HG02840 (cell line): ENCODE measurements around the gene RUFY4.

Experiments used
- ATAC-seq: cut with Tn5 transposase; IDR thresholded peaks from one replicate; pipeline ENCODE4 v1.9.1; 2021; ENCODE audit warnings: mild to moderate bottlenecking, moderate library complexity, moderate number of reproducible peaks; ENCODE audit not compliant: unreplicated experiment, low FRiP score

The RUFY4 gene

GRCh38 chr2:218059289-218059688 is 9.8 kb upstream of the RUFY4 start:
- no peak for ATAC-seq

GRCh38 chr2:218060118-218060517 is 8.9 kb upstream of the RUFY4 start:
- ATAC-seq: no peak

GRCh38 chr2:218060950-218061660 is 7.9 kb upstream of the RUFY4 start:
- ATAC-seq: no peak

GRCh38 chr2:218063486-218063885 is 5.6 kb upstream of the RUFY4 start:
- ATAC-seq: no peak

- ATAC-seq: no peak
Measured at GRCh38 chr2:218063896-218064295, 5.2 kb upstream of the RUFY4 start.

GRCh38 chr2:218065239-218066006 is 3.6 kb upstream of the RUFY4 start:
- ATAC-seq: no peak

- ATAC-seq: no peak
Measured at GRCh38 chr2:218066926-218067515, 2.0 kb upstream of the RUFY4 start.

GRCh38 chr2:218067523-218067922 is 1.5 kb upstream of the RUFY4 start:
- no peak for ATAC-seq

GRCh38 chr2:218069606-218070300 is 700 bp downstream of the RUFY4 start:
- ATAC-seq: no peak

GRCh38 chr2:218070587-218070986 is 1.5 kb downstream of the RUFY4 start:
- ATAC-seq: no peak

- no peak for ATAC-seq
Measured at GRCh38 chr2:218071218-218071937, 2.3 kb downstream of the RUFY4 start.

GRCh38 chr2:218072002-218072401 is 2.9 kb downstream of the RUFY4 start:
- ATAC-seq: no peak

GRCh38 chr2:218072478-218073024 is 3.5 kb downstream of the RUFY4 start:
- no peak for ATAC-seq

- ATAC-seq: no peak
Measured at GRCh38 chr2:218073185-218073584, 4.1 kb downstream of the RUFY4 start.

GRCh38 chr2:218074031-218074430 is 5.0 kb downstream of the RUFY4 start:
- ATAC-seq: no peak

- no peak for ATAC-seq
Measured at GRCh38 chr2:218075975-218076811, 7.1 kb downstream of the RUFY4 start.

- ATAC-seq: no peak
Measured at GRCh38 chr2:218077464-218078216, 8.6 kb downstream of the RUFY4 start.
